AG10803 (cell line): ENCODE measurements around the gene IL16.

Experiments
- DNase-seq: peaks from one replicate; pipeline ENCODE4 v3.0.0; 2010; ENCODE audit warnings: low read depth
- H3K4me3 ChIP-seq: 2 replicates; pipeline ENCODE4 v1.5.1; 2011; ENCODE audit warnings: mild to moderate bottlenecking, low read length, control low read depth
- TF ChIP-seq, protein P1 (sequence below): conservative IDR thresholded peaks from 2 replicates; pipeline ENCODE4 v1.5.1; 2011; ENCODE audit warnings: mild to moderate bottlenecking, low read length, control low read depth, inconsistent platforms

IL16 gene

GRCh38 chr15:81274931-81275707 lies 78.4 kb downstream of the IL16 start:
- peak; percentile 79 for DNase-seq
- H3K4me3 ChIP-seq: no peak overlapping the region
- TF ChIP-seq, protein P1, sequence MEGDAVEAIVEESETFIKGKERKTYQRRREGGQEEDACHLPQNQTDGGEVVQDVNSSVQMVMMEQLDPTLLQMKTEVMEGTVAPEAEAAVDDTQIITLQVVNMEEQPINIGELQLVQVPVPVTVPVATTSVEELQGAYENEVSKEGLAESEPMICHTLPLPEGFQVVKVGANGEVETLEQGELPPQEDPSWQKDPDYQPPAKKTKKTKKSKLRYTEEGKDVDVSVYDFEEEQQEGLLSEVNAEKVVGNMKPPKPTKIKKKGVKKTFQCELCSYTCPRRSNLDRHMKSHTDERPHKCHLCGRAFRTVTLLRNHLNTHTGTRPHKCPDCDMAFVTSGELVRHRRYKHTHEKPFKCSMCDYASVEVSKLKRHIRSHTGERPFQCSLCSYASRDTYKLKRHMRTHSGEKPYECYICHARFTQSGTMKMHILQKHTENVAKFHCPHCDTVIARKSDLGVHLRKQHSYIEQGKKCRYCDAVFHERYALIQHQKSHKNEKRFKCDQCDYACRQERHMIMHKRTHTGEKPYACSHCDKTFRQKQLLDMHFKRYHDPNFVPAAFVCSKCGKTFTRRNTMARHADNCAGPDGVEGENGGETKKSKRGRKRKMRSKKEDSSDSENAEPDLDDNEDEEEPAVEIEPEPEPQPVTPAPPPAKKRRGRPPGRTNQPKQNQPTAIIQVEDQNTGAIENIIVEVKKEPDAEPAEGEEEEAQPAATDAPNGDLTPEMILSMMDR: peak; percentile 95

DNA sequence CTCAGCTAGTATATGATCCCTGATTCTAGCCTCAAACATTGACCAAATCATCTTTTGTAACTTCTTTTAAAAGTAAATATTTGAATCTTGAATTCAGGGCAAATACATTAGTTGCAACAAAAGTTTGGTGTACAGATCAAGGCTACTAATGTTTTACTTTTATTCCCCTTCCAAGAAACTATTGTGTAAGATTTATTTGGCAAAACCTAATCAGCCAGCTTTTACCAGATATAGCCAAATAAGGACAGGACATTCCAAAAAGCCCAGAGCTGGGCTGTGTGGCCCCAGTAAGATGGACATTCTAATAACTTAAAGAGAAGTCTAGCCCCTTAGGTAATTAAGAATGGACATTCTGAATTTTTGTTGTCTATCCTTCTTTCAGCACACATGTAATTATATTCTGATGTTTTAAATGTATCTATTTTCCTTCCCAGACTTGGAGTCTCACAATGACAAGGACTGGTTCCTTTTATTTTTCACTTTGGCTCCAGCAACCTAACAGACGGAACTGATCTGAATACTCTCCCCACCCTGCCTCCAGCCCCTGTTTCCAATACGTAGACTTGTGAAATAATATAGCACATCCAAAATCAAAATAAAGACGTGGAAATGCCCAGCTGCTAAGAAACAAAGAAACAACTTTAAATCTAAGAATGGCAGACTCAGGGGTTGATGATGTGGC lies 79.2 kb downstream of the IL16 start:
- H3K4me3 ChIP-seq: no peak overlapping the region
- TF ChIP-seq, protein P1: no peak
- peak; percentile 66 for DNase-seq

DNA sequence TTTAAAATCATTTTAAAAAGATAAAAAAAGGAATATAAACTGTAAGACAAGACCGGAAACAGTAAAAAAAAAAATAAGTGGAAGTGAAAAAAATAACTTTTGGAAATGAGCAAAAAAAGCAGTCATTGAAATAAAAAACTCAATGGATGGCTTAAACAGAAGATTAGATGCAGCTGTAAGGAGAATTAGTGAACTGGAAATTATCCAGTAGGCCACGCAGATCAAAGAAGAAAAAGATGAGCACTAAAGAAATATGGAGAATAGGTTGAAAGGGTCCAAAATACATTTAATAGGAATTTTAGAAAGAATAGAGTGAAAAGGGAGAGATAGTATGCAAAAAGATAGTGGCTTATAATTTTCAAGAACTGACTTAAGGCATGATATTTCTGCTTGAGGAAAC lies 80.3 kb downstream of the IL16 start:
- H3K4me3 ChIP-seq: no peak overlapping the region
- TF ChIP-seq, protein P1: no peak
- no peak for DNase-seq

DNA sequence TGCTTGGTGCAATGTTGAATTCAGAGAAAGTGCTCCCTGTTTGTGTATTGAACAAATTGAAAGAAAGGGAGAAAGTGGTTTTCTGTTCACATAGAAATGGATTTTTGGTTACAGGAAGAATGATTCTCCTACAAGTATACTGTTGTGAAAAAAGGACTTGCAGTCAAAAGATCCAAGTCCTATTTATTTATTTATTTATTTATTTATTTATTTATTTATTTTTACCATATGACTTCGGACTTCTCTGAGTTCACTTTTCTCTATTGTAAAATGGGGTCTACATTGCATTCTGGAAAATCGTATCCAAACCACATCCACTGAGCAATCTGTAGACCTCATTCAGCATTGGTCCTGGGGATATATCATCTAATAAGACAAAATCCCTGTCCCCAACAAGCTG lies 81.2 kb downstream of the IL16 start:
- TF ChIP-seq, protein P1: no peak
- DNase-seq: no peak
- H3K4me3 ChIP-seq: no peak overlapping the region

- no peak for DNase-seq
- TF ChIP-seq, protein P1: no peak
- H3K4me3 ChIP-seq: no peak overlapping the region
Measured at GRCh38 chr15:81278306-81279029, 81.8 kb downstream of the IL16 start.

DNA sequence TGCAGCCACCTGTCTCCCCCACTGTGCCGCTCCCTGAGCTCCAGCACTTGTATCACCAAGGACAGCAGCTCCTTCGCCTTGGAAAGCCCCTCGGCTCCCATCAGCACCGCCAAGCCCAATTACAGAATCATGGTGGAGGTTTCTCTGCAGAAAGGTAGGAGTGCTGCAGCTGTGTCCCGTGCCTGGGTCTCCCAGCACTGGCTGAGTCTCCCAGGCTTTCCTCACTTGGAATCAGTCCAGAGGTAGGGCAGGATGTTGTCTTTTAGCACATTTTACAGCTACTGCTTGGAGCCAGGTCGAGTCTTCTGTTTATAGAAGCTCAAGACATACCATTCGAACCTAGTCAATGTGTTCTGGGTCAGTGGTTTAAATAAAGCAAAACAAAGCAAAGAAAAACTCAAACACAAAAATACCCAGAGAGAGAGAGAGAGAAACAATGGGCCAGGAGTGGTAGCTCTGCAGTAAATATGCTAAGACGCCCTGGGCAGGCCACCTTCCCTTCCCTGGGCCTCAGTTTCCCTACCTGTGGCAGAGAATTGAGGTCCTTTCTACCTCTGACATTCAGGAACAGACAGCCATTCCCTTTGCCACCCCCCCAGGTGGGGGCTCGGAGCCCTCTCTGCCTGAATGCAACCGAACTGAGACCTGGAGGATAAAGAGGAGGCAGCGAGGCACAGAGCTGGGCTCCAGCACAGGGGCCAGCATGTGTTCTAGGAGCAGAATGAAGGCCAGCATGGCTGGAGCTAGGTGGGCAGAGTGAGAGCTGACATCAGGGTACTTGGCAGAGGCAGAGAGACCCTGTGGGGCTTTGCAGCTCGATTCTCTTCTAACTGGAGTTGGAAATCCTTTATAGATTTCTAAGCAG lies 83.2 kb downstream of the IL16 start:
- no peak overlapping the region for H3K4me3 ChIP-seq
- DNase-seq: peak; percentile 43
- TF ChIP-seq, protein P1: no peak
